Measurements from ENCODE around the gene EEF1AKMT4.

DNA sequence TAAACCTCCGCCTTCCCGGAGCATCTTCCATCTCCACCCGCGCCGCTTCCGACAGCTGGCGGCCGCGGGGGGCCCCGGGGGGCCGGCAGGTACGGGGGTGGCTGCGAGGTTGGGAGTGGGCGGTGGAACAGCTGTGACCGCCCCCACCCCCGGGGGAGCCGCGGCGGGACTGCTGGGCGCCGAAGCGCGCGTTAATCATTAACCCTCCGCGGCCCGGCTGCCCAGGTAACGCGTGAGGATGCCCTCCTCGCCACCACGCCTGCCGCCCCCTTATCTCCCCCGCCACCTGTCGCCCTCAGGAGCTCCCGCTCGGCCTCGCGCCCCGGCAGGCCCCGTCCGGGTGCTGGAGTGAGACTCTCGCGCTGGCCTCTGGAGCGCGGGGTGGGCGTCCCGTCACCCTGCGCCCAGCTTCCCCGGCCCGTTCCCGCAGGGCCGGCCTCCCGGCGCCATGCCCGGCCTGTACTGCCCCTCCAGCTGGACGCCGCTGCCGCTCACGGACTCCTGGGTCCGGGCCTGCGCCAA is 19.3 kb upstream of the EEF1AKMT4 start:
- TF ChIP-seq CTCF (IDR thresholded peaks at IDR 0.05; ENCODE audit: borderline replicate concordance, extremely low read depth, low read length, poor library complexity, severe bottlenecking) (no peak), EZH2 (IDR thresholded peaks at IDR 0.05; ENCODE audit: borderline replicate concordance, low read depth, low read length, severe bottlenecking) (no peak)
